ENCODE results near the gene MUS81. TPM values are rescaled to one million over a fixed set of nuclear protein-coding genes. Genes with fewer than 3 reads are reported as not detected.

MUS81 gene
- total RNA-seq, 1 donor from 2014 or later = 30.7 TPM

DNA sequence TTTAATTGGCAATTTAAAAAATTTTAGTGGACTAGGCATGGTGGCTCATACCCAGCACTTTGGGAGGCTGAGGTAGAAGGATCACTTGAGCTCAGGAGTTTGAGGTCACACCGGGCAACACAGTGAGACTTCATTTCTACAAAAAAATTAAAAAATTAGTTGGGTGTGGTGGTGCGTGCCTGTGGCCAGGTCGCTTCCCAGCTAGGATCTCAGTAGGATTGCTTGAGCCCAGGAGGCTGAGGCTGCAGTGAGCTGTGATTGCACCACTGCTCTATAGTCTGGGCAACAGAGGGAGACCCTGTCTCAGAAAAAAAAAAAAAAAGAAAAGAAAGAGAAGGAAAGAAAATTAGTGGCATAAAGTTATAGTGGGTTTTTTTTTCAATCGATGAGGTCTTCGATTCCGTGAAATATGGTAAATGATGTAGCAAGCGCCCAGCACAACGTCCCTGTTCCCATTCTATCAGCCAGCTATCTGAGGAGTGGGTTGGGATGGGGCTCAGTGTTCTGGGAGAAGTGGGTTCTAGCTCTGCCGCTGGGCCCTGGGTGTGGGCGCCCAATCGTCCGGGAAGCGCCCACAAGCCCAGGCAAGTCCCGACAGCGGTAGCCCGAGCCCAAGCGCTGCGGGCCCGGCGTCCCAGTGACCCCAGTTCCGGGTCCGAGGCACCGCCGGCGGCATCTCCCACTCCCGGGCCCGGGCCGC lies 38.6 kb downstream of the MUS81 start:
- intact Hi-C loops (cut with DNase I) = no loop called here
- DNase-seq (no peak), ATAC-seq (ENCODE audit: poor library complexity) (no peak)

DNA sequence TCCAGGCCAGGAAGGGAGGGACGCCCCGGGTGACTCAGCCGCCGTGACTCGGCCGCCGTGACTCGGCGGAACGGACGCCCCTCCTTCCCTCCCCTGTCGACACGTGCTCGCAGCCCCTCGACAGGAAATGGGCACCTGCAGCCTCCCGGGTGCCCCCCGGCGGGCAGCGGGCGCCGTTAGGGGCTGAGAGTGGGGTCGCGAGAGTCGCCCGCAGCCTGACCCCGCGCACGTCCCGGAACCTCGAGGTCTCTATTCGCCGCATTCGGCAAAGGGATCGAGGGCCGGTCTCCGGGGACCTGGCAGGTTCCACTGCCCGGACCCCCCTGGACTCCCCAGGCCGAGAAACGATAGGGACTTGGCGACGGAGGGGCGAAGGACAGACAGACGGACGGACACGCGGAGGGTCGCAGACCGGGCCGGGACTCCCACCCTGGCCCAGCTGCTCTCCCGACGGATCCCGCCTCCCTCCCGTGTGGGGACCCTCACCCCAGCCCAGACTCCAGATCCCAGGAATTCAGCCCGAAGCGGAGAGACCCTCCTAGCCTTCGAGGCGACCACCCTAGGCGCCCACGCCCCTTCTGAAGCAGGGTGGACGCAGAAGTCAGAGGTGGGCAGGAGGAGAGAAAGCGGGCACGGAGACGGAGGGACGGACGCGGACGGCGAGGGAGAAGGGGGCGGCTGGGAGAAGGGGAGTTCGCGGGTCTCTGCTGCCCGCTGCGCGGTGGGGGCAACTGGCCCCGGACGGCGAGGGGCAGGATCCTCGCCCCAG lies 39.3 kb downstream of the MUS81 start:
- intact Hi-C loops (cut with DNase I) = no loop called here
- DNase-seq (peak; percentile 64), ATAC-seq (ENCODE audit: poor library complexity) (peak; percentile 44)

DNA sequence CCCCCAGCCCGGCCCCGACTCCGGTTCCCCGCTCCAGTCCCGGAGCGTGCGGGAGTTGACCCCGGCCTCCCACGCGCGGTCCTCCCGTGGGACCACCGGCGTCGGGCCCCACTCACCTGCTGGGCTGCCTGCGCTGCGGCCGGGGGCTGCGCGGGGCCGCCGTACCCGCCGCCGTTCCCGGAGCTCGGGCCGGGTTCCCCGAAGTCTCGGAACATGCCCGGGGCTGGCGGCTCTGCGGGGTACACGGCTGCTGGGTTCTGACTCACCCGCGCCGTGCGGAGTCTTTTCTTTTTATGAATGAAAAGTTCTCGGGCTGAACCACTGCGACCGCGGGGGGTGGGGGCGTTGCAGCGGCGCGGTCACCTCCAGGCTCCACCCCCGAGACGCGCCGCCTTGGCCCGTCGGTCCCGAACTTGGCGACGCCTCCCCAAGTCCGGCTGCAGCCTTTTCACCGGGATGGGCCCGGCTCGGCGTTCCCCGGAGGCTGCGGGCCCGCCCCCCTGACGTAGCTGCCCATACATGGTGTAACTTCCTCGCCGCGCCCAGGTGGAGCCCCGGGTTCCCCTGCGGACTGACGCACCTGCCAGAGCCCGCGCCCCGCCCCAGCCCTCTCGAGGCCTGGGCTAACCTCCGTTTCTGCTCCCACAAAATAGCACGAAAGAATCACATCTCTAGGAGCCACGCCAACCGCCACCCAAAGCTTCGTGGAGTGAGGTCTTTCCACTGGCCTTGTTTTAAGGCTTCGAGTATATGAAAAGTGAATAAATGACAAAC lies 40.1 kb downstream of the MUS81 start, which contains the start of gene FOSL1:
TSS of gene FOSL1 (minus strand) at position 264 of the 774 bp plus-strand sequence. CDS start at position 215, 49 bp downstream.
- peak; percentile 94 for ATAC-seq (ENCODE audit: poor library complexity)
- intact Hi-C loops (cut with DNase I) = no loop called here
- peak; percentile 91 for DNase-seq

DNA sequence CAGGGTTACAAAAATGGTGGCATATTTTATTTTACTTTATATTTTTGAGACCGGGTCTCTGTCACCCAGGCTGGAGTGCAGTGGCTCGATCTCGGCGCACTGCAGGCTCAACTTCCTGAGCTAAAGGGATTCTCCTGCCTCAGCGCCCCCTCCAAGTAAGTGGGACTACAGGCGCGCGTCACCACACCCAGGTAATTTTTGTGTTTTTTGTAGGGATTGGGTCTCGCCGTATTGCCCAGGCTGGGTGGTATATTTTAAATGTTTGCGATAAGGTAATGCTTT lies 40.6 kb downstream of the MUS81 start:
- ATAC-seq (ENCODE audit: poor library complexity) (no peak), DNase-seq (no peak)
- intact Hi-C loops (cut with DNase I) = no loop called here

DNA sequence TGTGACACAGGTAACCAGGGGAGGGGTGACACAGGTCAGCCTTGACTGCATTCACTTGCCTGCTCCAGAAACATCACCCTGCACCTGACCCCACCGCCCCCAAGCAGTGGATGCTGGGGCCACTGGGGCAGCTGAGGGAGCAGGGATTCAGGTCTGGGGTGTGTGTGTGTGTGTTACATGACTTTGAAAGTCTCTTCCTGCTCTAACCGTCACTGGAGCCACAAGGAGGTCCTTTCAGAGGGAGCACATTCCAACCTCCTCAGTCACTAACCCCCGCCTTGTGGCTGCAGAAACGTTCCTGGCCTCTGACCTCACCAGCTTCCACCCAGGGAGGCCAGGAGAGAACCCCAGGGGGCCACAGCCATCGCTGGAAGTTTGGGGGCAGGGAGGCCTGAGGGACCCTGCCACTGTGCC lies 42.8 kb downstream of the MUS81 start:
- DNase-seq (no peak), ATAC-seq (ENCODE audit: poor library complexity) (no peak)
- intact Hi-C loops (cut with DNase I) = no loop called here

DNA sequence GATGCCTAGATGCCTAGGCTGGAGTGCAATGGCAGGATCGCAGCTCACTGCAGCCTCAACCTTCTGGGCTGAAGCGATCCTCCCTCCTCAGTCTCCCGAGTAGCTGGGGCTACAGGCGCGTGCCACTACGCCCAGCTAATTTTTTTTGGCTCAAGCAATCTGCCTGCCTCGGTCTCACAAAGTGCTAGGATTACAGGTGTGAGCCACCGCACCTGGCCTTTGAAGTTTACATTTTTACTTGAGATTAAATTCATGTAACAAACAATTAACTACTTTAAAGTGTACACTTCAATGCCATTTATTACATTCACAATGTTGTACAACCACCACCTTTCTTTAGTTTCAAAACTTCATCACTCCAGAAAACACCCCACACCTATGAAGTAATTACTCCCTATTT lies 43.5 kb downstream of the MUS81 start:
- DNase-seq (no peak), ATAC-seq (ENCODE audit: poor library complexity) (no peak)
- intact Hi-C loops (cut with DNase I) = no loop called here

GRCh38 chr11:65906602-65907001 lies 46.4 kb downstream of the MUS81 start:
- intact Hi-C loops (cut with DNase I) = no loop called here
- no peak for DNase-seq
- ATAC-seq (ENCODE audit: poor library complexity) = no peak

DNA sequence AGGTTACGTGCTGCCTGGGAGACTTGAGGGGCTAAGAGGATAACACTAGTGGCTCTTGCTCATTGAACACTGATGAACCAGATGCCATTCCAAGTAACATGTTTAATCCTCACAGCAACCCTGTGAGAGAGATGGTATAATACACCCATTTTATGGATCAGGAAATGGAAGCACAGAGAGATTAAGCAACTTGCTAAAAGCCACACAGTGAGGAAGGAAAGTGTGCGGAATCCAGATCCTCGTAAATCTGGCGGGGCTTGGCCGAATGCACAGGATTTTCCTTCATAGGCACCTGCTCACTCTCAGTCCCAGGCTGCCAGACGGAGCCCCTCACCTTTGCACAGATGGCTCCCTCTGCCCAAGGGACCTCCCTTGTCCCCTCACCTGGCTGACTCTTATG lies 47.6 kb downstream of the MUS81 start:
- intact Hi-C loops (cut with DNase I) = no loop called here
- no peak for DNase-seq
- no peak for ATAC-seq (ENCODE audit: poor library complexity)

- ATAC-seq (ENCODE audit: poor library complexity) = peak; percentile 12
- peak; percentile 58 for DNase-seq
- intact Hi-C loops (cut with DNase I) = no loop called here
Observed at GRCh38 chr11:65911682-65912568, 51.7 kb downstream of the MUS81 start.

DNA sequence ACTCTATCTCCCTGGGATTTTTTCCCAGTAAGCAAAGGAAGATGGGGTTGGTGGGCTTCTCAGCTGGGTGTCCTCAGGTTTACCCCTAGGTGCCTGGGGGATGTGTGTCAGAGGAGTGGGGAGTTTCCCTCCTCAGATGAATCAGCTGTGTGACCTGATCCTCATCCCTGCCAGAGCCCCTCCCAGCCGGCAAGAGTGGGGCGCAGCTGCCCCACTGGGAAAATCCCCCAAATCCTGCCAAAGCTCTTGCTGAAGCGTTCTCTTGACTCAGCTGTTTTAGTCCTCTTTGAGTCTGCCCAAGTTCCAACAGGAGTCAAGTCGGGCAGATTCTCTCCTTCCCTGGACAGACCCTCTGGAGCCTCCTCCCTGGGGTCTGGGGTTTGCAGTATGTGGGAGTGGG lies 52.6 kb downstream of the MUS81 start:
- DNase-seq (no peak), ATAC-seq (ENCODE audit: poor library complexity) (no peak)
- intact Hi-C loops (cut with DNase I) = no loop called here

DNA sequence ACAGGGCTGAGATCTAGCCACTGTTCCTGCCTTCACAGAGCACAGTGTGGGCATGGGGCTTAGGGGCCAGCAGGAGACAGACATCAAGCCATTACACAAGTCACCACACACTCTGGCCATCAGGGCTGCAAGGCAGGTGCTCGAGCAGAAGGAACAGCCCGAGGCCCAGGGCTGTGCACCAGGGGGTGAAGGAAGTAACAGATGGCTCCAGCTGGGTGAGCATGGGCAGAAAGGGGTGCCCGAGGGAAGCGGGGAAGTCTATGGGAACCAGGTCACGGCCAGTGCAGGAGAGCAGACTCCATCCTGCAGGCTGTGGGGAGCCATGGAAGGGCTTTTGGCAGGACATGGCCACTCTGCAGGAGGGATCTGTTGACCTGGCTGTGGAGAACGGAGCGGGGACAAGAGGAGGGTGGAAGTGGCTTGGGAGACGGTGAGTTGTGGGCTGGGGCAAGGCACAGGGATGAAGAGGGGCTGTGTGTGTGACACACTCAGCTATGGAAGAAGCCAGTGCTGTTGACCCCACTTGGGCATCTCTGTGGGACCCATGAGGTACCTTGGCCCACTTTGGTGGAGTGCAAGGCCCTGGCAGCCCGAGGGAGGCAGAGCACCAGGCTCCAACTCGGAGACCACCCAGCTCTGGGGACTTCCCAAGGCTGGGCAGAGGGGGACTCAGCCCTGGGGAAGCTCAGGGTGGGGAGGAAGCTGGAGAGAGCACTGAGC lies 55.0 kb downstream of the MUS81 start:
- no peak for ATAC-seq (ENCODE audit: poor library complexity)
- DNase-seq = no peak
- intact Hi-C loops (cut with DNase I) = no loop called here

- intact Hi-C loops (cut with DNase I) = no loop called here
- peak; percentile 80 for DNase-seq
- peak; percentile 18 for ATAC-seq (ENCODE audit: poor library complexity)
Observed at GRCh38 chr11:65915821-65916251, 55.6 kb downstream of the MUS81 start.

Other genes starting within 250 kb of the MUS81 start
- 38.5 TPM for gene MAP3K11, start 246.2 kb upstream of the MUS81 start, total RNA-seq
- 9.3 TPM for gene PCNX3, start 244.7 kb upstream of the MUS81 start, total RNA-seq
- gene SIPA1, start 222.3 kb upstream of the MUS81 start, total RNA-seq = 22.5 TPM
- 31.0 TPM for gene RELA, start 197.5 kb upstream of the MUS81 start, total RNA-seq
- gene KAT5, start 148.2 kb upstream of the MUS81 start, total RNA-seq = 40.8 TPM
- 49.5 TPM for gene RNASEH2C, start 139.6 kb upstream of the MUS81 start, total RNA-seq
- 6.5 TPM for gene AP5B1, start 79.5 kb upstream of the MUS81 start, total RNA-seq
- not detected for gene OVOL1, start 73.4 kb upstream of the MUS81 start, total RNA-seq
- gene SNX32, start 26.5 kb upstream of the MUS81 start, total RNA-seq = not detected
- gene CFL1, start 2.3 kb upstream of the MUS81 start, total RNA-seq = 288 TPM
- 80.0 TPM for gene EFEMP2, start 12.4 kb downstream of the MUS81 start, total RNA-seq
- gene CTSW, start 19.4 kb downstream of the MUS81 start, total RNA-seq = 0.73 TPM
- 37.7 TPM for gene FIBP, start 28.0 kb downstream of the MUS81 start, total RNA-seq
- gene CCDC85B, start 30.2 kb downstream of the MUS81 start, total RNA-seq = 27.9 TPM
- gene FOSL1, start 40.0 kb downstream of the MUS81 start, total RNA-seq = 0.70 TPM
- 36.1 TPM for gene C11orf68, start 58.6 kb downstream of the MUS81 start, total RNA-seq
- gene DRAP1, start 59.0 kb downstream of the MUS81 start, total RNA-seq = 81.9 TPM
- gene TSGA10IP, start 85.0 kb downstream of the MUS81 start, total RNA-seq = not detected
- 24.5 TPM for gene SART1, start 101.3 kb downstream of the MUS81 start, total RNA-seq
- 20.1 TPM for gene EIF1AD, start 141.7 kb downstream of the MUS81 start, total RNA-seq
- gene BANF1, start 142.1 kb downstream of the MUS81 start, total RNA-seq = 256 TPM
- gene CST6, start 151.6 kb downstream of the MUS81 start, total RNA-seq = not detected
- not detected for gene CATSPER1, start 166.0 kb downstream of the MUS81 start, total RNA-seq
- 0.73 TPM for gene GAL3ST3, start 188.7 kb downstream of the MUS81 start, total RNA-seq
- 61.2 TPM for gene SF3B2, start 191.9 kb downstream of the MUS81 start, total RNA-seq
- 46.5 TPM for gene PACS1, start 209.8 kb downstream of the MUS81 start, total RNA-seq